ENCODE results near the gene AFM. TPM values are rescaled to one million over a fixed set of nuclear protein-coding genes. Genes with fewer than 3 reads are reported as not detected.
"Not testable (repeated sequence)": the region's sequence is repeated elsewhere in the genome, so short reads cannot be mapped to it uniquely, and the experiment has no call there.

AFM gene
- total RNA-seq, 1 donor from 2014 or later: not detected

GRCh38 chr4:73499996-73500765 lies 18.6 kb downstream of the AFM start:
- DNase-seq (ENCODE audit: extremely low read depth, low read depth, low spot score): peak; percentile 0

- no peak for DNase-seq (ENCODE audit: extremely low read depth, low read depth, low spot score)
These were observed 20.2 kb downstream of the AFM start for GRCh38 chr4:73501664-73502265.

DNA sequence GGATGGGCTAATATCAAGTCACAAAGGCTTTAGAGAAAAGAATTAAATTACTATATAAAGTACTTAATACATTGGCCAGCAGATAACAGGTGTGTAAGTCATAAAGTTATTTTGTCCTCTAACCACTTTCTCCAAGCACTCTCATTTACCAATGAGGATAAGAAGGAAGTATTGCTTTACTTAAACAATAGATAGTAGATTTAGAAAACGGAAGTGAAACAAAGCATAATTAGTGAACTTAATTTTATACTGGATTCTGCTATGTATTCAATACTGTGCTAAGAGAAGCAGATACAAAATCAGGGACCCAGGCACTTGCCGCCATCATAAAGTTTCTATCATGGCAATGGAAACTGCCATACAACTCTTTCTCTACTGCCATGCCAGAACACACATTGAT lies 24.0 kb downstream of the AFM start:
- DNase-seq (ENCODE audit: extremely low read depth, low read depth, low spot score): no peak

DNA sequence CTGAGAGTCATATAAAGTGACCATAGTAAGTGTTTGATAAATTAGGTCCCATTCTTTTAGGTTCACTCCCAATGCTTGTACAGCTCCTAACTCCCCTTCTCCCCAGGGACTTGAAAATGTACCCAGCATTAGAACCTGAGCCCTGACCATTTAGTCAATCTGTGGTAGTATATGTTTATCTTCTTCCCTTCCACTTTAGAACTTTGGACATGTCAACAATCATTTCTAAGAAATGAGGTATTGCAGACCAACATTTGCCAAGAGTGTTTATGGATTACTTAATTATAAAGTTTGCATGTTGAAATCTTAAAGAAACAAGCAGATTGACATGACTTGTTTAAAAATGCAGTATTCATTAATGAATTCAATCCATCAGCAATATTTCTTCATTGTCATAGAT lies 26.0 kb downstream of the AFM start:
- DNase-seq (ENCODE audit: extremely low read depth, low read depth, low spot score): no peak

DNA sequence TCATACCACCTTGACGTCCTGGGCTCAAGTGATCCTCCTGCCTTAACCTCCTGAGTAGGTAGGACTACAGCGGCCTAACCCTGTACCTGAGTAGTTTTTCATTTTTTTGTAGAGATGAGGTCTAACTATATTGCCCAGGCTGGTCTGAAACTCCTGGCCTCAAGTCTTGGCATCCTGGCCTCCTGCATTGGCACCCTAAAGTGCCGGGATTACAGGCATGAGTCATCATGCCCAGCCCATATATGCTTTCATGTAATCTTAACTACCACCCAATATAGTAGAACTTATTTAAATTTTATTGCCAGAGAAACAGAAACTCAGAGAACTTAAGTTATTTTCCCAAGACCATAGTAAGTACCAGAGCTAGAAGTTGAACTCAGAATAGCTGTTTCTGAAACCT lies 27.1 kb downstream of the AFM start:
- no peak for DNase-seq (ENCODE audit: extremely low read depth, low read depth, low spot score)

- DNase-seq (ENCODE audit: extremely low read depth, low read depth, low spot score): no peak
These were observed 36.8 kb downstream of the AFM start for GRCh38 chr4:73518340-73518739.

GRCh38 chr4:73520821-73521220 lies 39.3 kb downstream of the AFM start:
- no peak for DNase-seq (ENCODE audit: extremely low read depth, low read depth, low spot score)

- no peak for DNase-seq (ENCODE audit: extremely low read depth, low read depth, low spot score)
These were observed 41.6 kb downstream of the AFM start for GRCh38 chr4:73523126-73523525.

DNA sequence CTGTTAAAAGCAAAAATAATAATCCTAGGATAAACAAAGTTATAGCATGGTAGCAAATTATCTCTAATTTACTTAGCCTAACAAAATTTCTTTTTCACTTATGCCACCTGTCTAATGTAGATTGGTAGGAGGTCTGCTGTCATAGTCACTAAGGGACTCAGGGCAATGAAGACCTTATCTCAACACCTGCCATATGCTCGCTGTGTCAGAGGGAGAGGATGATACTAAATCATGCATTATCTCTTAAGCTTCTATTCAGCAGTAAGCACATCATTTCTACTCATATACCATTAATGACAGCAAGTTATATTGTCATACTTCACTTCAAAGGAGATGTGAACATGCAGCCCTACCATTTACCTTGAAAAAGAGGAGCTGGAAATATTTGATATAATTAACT lies 44.1 kb downstream of the AFM start:
- no peak for DNase-seq (ENCODE audit: extremely low read depth, low read depth, low spot score)

DNA sequence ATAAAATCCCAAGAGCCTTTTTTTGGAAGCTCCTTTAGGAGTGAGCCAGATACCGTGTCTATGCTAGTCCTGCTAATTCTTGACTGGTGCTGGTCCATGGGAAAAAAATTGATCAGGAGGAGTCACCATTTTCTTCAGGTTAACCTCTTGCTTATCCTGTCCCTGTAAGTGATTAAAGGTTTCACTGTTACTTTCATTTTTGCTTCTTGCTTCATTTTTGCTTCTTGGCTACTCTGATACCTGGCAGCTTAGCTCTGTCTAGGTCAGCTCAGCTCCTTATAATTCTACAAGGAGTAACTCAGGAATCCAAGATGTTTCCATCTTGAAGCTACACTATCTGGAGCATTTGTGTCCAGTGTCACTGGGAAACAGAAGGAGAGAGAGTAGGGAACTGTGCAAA lies 45.7 kb downstream of the AFM start:
- no peak for DNase-seq (ENCODE audit: extremely low read depth, low read depth, low spot score)

DNA sequence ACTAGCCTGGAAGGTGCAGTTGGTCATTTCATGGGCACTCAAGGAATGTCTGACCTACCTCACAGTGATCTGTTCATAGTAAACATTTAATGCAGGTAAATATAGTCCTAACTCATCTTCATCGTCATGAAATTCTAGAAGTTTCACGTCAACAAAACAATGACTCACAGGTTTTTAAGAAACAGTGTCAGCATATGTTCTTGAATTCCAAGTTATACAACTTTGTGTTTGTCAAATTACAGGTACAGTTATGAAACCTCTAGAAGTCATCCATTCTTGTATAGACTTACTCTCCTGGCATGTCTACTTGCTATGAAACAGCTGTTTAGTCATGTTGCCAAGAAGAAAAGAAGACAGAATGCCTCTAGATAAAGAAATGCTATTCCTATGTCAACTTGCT lies 46.6 kb downstream of the AFM start:
- DNase-seq (ENCODE audit: extremely low read depth, low read depth, low spot score): no peak

DNA sequence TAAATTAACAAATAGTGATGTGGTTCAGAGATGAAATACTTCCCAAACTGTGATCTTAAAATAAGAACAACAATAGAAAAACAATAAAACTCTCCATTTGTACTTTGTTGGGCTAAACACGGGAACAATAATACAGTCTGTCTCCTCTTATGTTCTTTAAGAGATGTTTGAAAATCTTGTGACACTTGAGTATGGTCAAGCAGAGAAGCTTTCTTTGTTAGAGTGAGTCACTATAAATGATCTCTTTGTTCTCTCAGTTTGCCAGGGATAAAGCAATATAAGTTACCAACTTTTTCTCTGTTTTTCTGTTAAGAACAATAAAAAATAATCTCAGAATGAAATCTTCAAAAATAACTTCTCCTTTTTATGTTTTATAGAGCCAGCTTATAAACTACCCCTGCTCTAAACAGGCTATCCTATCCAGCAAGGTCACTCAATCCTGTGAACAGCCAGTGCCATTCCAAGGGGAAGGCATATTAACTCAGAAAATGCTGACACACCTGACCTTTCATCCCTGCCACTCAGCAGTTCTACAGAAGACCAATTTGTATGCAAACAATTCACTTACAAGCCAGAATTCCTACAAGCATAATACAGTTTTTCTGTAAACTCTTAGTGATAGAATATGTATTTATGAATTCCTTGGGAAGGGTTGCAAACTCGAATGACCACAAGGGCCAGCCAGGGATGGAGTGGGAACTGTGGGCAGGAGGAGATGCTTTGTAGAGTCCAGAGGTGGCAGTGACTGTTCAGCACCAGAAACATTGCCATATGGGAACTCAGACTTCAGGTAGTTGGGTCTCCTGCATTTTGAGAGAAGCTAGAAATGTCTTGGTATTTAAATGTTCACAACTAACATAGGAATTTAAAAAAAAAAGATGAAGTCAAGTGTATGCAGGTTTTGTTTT lies 52.2 kb downstream of the AFM start:
- DNase-seq (ENCODE audit: extremely low read depth, low read depth, low spot score): no peak

DNA sequence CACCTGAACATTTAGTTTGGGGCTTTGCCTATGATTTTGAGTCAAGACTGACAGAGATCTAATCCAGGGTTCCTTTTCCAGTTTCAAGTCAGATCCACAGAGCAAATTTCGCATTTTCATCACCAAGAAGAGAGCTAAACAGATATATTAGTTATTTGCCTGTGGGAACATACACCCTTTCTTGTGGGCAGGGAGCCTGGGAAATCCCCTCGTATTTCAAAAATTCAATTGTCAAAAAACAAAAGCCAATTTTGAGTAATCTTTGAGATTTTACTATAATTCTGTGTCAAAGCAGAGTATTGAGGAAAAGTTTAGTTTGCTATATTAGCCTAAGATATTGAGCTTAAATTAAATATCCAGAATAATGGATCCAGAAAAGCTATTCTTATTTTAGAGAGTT lies 56.6 kb downstream of the AFM start:
- no peak for DNase-seq (ENCODE audit: extremely low read depth, low read depth, low spot score)

DNA sequence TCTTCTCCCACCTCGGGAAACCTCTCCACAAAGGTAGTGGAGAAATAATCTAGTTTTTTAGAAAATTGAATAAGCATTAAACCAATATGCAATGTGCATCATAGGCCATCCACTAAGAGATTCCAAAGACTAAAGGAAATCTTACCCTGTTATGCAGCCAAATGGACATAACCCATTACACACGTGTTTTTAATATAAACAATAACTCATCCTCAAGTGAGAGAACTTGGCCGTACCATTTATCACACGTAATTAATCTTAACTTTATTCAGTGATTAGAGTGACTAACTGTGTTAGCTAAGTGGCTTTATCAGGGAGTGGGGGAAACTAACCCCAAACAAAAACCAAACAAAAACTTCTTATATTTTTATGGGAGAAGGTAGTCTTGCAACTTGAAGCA lies 57.8 kb downstream of the AFM start:
- DNase-seq (ENCODE audit: extremely low read depth, low read depth, low spot score): no peak

DNA sequence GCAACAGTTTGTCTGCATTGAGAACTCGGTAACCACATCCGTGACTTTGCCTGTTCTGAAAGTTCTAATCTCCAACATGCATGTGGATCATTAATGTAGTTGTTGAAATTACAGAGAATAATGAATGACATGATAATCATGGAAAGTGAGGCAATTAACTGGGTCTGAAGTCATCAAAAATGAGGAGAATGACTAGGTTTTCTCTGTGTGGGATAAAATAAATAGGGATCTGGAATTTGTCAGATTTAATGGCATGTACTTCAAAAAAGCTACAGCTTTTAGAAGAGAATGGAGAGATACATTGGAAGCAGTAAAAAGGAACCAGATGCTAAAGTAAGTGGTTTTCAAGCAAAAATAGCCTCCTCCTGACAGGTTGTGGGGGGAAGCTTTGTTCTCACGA lies 59.3 kb downstream of the AFM start:
- DNase-seq (ENCODE audit: extremely low read depth, low read depth, low spot score): no peak

DNA sequence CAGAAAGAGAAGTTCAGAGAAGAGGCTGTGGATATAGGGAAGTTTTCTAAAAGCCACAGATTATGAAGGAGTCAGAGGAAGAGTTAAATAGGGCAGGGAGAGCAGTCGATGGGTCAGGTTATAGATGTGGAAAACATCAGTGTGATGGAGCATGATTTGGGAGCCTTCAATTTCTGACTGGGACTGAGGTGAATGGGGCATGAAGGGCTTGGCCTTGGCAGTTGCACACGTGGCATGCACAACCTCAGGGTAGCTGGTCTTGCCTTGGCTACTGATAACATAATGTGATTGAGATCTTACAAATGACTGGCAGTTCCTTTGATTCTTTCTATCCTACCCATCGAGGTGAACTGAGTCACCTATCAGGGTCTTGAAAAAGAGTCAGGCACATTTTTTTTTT lies 59.7 kb downstream of the AFM start:
- no peak for DNase-seq (ENCODE audit: extremely low read depth, low read depth, low spot score)

- no peak for DNase-seq (ENCODE audit: extremely low read depth, low read depth, low spot score)
These were observed 63.1 kb downstream of the AFM start for GRCh38 chr4:73544620-73545019.

DNA sequence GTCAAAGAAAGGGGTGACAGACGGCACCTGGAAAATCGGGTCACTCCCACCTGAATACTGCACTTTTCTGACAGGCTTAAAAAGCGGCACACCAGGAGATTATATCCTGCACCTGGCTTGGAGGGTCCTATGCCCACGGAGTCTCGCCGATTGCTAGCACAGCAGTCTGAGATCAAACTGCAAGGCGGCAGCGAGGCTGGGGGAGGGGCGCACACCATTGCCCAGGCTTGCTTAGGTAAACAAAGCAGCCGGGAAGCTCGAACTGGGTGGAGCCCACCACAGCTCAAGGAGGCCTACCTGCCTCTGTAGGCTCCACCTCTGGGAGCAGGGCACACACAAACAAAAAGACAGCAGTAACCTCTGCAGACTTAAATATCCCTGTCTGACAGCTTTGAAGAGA lies 69.3 kb downstream of the AFM start:
- DNase-seq (ENCODE audit: extremely low read depth, low read depth, low spot score): not testable (repeated sequence)
